ENCODE measurements around the gene HTT. TPM values are rescaled to one million over a fixed set of nuclear protein-coding genes. Genes with fewer than 3 reads are reported as not detected.

The HTT gene
- total and polyA plus RNA-seq, 9 of the 15 experiments (the other 6 are each of a cell fraction or from before 2014, with no cell fraction given) = 0.66 to 31.6 (median 14.7) TPM

DNA sequence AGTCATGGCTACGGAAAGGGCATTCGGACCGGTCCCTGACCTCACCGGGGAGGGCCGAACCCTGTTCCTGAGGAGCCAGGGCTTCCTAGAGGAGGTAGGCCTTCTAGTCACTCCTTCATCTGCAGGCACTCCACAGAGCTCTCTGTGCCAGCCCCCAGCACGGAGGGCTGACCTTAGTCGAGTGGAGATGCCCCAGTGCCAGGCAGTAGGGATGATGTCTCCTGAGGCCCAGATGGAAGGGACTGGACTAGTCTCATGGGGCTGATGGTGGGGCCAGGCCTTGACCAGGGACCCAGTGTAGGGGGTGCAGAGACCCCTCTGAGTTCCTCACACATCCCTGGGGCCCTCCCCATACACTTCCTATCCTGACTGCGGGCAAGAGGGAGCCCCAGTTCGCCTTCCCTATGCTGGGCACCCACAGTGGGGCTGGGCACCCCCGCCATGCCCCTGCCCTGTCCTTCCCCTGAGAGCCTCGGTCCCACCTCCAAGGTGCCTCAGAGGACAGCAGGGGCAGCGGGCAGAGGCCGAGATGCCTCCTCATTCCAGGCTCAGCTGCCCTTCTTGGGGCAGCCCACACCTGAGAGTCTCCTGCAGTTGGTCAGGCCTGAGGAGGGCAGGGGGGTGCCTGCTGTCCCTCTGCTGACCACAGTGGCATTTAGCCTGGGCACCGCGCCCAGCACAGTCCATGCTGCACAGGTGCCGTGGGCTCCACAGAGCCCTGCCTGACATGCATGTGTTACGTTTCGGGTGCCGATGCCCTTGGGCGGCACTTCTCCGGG is 173.1 kb downstream of the HTT start:
- peaks cover 4% of the 10 kb centered on the region for H4K20me1 ChIP-seq (replicated peaks; ENCODE audit: control insufficient read depth, insufficient read depth, low read length)
- H3K9ac ChIP-seq (ENCODE audit: insufficient read depth in 1 of 2, low read depth in 2 of 2, low read length in 2 of 2) = peak overlapping the region in 1 of 2 experiments; percentile 35; a peak in 1 of 4 replicates
- CTCF ChIA-PET (ENCODE audit: low intra/inter-chr PET ratio) = no interaction called here
- peaks cover 0 to 5% of the 10 kb centered on the region in 2 experiments; a peak in 2 of 5 replicates for H3K27me3 ChIP-seq (ENCODE audit: control insufficient read depth in 2 of 2, insufficient read depth in 2 of 2, low read length in 2 of 2)
- H3K27ac ChIP-seq (ENCODE audit: extremely low read depth, low read depth, low read length) = no peak overlapping the region
- DNase-seq (ENCODE audit: extremely low read depth in 1 of 4, low spot score in 3 of 4) (no peak), FAIRE-seq (no peak), ATAC-seq (no peak)
- 45% methylated on average over 20 of the region's 21 CpGs for WGBS (ENCODE audit: insufficient coverage, low coverage, missing lambda C conversion rate)
- no TSS peak for BruUV-seq (replicated peaks)
- no peaks in the 10 kb centered on the region for H3K79me2 ChIP-seq (ENCODE audit: control insufficient read depth, insufficient read depth, low read length)
- H3K36me3 ChIP-seq (ENCODE audit: control insufficient read depth, insufficient read depth, low read length) = no peaks in the 10 kb centered on the region
- in situ Hi-C loops (cut with MboI) = no loop called here
- no peak overlapping the region for H3K4me3 ChIP-seq
- TF ChIP-seq TARDBP (IDR thresholded peaks at IDR 0.05) (no peak), POLR2G (IDR thresholded peaks at IDR 0.05; ENCODE audit: low read depth, low read length) (0 out of 2 replicates have a peak, but pooled peaks have one; percentile 4)
- no peak overlapping the region for H2AFZ ChIP-seq (ENCODE audit: low read depth, low read length)
- POLR2A ChIA-PET = interaction anchor here (0.6 to 1.0 kb wide), 2 partner anchors 11 to 186 kb away, joined by 3 read pairs; no protein-coding TSS in a partner anchor
- no peaks in the 10 kb centered on the region for H3K9me3 ChIP-seq (replicated peaks; ENCODE audit: control insufficient read depth, insufficient read depth, low read depth, low read length)
- no peaks in the 10 kb centered on the region for H3K9me1 ChIP-seq (ENCODE audit: control insufficient read depth, insufficient read depth, low read length)
- H3K4me1 ChIP-seq (replicated peaks in 1 of 2; ENCODE audit: control insufficient read depth in 2 of 2, insufficient read depth in 2 of 2, low read length in 2 of 2) = peaks cover 4 to 64% of the 10 kb centered on the region in 2 experiments; a peak in 4 of 5 replicates
- intact Hi-C loops (cut with micrococcal nuclease) = no loop called here
- no peak overlapping the region for H3K4me2 ChIP-seq (ENCODE audit: insufficient read depth, low read length)

DNA sequence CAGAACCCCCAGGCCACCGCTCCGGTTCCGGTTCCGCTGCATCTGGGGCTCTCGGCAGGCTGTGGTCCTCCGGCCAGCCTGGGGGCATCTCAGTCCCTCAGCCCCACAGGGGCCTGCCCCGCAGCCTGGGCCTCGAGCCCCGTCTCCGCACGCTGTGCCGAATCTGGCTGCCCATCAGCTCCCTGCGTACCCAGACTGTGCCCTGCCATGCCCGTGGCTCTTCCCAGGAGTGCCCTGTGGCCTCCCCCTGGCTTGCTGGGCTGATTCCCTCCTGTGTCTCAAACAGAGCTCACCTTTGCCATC is 173.6 kb downstream of the HTT start:
- FAIRE-seq (no peak), DNase-seq (ENCODE audit: extremely low read depth in 1 of 4, low spot score in 3 of 4) (no peak), ATAC-seq (no peak)
- H3K36me3 ChIP-seq (ENCODE audit: control insufficient read depth, insufficient read depth, low read length) = no peaks in the 10 kb centered on the region
- H3K9ac ChIP-seq (ENCODE audit: insufficient read depth in 1 of 2, low read depth in 2 of 2, low read length in 2 of 2) = no peak overlapping the region; a peak in 1 of 4 replicates
- H3K27ac ChIP-seq (ENCODE audit: extremely low read depth, low read depth, low read length) = no peak overlapping the region
- H3K4me1 ChIP-seq (replicated peaks in 1 of 2; ENCODE audit: control insufficient read depth in 2 of 2, insufficient read depth in 2 of 2, low read length in 2 of 2) = peaks cover 0 to 64% of the 10 kb centered on the region in 2 experiments; a peak in 3 of 5 replicates
- no peaks in the 10 kb centered on the region for H3K9me3 ChIP-seq (replicated peaks; ENCODE audit: control insufficient read depth, insufficient read depth, low read depth, low read length)
- peaks cover 4% of the 10 kb centered on the region for H4K20me1 ChIP-seq (replicated peaks; ENCODE audit: control insufficient read depth, insufficient read depth, low read length)
- in situ Hi-C loops (cut with MboI) (no loop called here), intact Hi-C loops (cut with micrococcal nuclease) (no loop called here)
- H3K79me2 ChIP-seq (ENCODE audit: control insufficient read depth, insufficient read depth, low read length) = no peaks in the 10 kb centered on the region
- H3K4me2 ChIP-seq (ENCODE audit: insufficient read depth, low read length) = no peak overlapping the region
- no peak overlapping the region for H3K4me3 ChIP-seq
- TF ChIP-seq ZNF224 (CRISPR knock-in tag; IDR thresholded peaks at IDR 0.05) (no peak), POLR2G (IDR thresholded peaks at IDR 0.05; ENCODE audit: low read depth, low read length) (0 out of 2 replicates have a peak, but pooled peaks have one; percentile 18)
- no TSS peak for BruUV-seq (replicated peaks)
- CTCF ChIA-PET (ENCODE audit: low intra/inter-chr PET ratio) = no interaction called here
- 42% methylated on average over 12 of the region's 14 CpGs for WGBS (ENCODE audit: insufficient coverage, low coverage, missing lambda C conversion rate)
- peaks cover 0 to 5% of the 10 kb centered on the region in 2 experiments; a peak in 2 of 5 replicates for H3K27me3 ChIP-seq (ENCODE audit: control insufficient read depth in 2 of 2, insufficient read depth in 2 of 2, low read length in 2 of 2)
- POLR2A ChIA-PET = interaction anchor here (0.6 to 1.0 kb wide), 2 partner anchors 10 to 185 kb away, joined by 3 read pairs; no protein-coding TSS in a partner anchor
- H2AFZ ChIP-seq (ENCODE audit: low read depth, low read length) = no peak overlapping the region
- no peaks in the 10 kb centered on the region for H3K9me1 ChIP-seq (ENCODE audit: control insufficient read depth, insufficient read depth, low read length)
